ENCODE measurements around the gene KCNAB3. TPM values are rescaled to one million over a fixed set of nuclear protein-coding genes. Genes with fewer than 3 reads are reported as not detected.
A peak's percentile ranks its signal among the peaks of the same experiment; 100 is the strongest.
"Not testable (repeated sequence)": the region's sequence is repeated elsewhere in the genome, so short reads cannot be mapped to it uniquely, and the experiment has no call there.

The KCNAB3 gene
- polyA plus RNA-seq (ENCODE audit: insufficient read length) = 4.7 TPM

GRCh38 chr17:7929158-7930023, at the start of gene KCNAB3:
KCNAB3 (minus strand) TSS chr17:7929856; CDS start chr17:7929435, 421 bp downstream.
- peak; percentile 85 for DNase-seq

- DNase-seq = no peak
These were observed 48.1 kb upstream of the KCNAB3 start for GRCh38 chr17:7977805-7978204.

GRCh38 chr17:7977039-7977438, 47.4 kb upstream of the KCNAB3 start:
- DNase-seq = no peak

- no peak for DNase-seq
These were observed 45.0 kb upstream of the KCNAB3 start for GRCh38 chr17:7974638-7975131.

GRCh38 chr17:7972131-7972785, 42.6 kb upstream of the KCNAB3 start:
- DNase-seq = no peak

GRCh38 chr17:7971651-7972050, 42.0 kb upstream of the KCNAB3 start:
- no peak for DNase-seq

- DNase-seq = no peak
These were observed 39.8 kb upstream of the KCNAB3 start for GRCh38 chr17:7969433-7969832.

GRCh38 chr17:7967751-7968150, 38.1 kb upstream of the KCNAB3 start:
- DNase-seq = no peak

GRCh38 chr17:7961421-7961820, 31.8 kb upstream of the KCNAB3 start:
- DNase-seq = no peak

GRCh38 chr17:7959503-7960253, 30.0 kb upstream of the KCNAB3 start:
- no peak for DNase-seq

- DNase-seq = peak; percentile 59
These were observed 26.7 kb upstream of the KCNAB3 start for GRCh38 chr17:7956228-7956965.

- no peak for DNase-seq
These were observed 26.0 kb upstream of the KCNAB3 start for GRCh38 chr17:7955414-7956227.

GRCh38 chr17:7953266-7953665, 23.6 kb upstream of the KCNAB3 start:
- DNase-seq = not testable (repeated sequence)

GRCh38 chr17:7951143-7951792, 21.6 kb upstream of the KCNAB3 start:
- DNase-seq = no peak

GRCh38 chr17:7950578-7950977, 20.9 kb upstream of the KCNAB3 start:
- no peak for DNase-seq

GRCh38 chr17:7947651-7948050, 18.0 kb upstream of the KCNAB3 start:
- DNase-seq = no peak

- DNase-seq = no peak
These were observed 16.8 kb upstream of the KCNAB3 start for GRCh38 chr17:7946441-7946840.

- DNase-seq = no peak
These were observed 16.0 kb upstream of the KCNAB3 start for GRCh38 chr17:7945651-7946050.

- no peak for DNase-seq
These were observed 14.7 kb upstream of the KCNAB3 start for GRCh38 chr17:7944326-7944725.

GRCh38 chr17:7943291-7943690, 13.6 kb upstream of the KCNAB3 start:
- no peak for DNase-seq

- DNase-seq = no peak
These were observed 11.1 kb upstream of the KCNAB3 start for GRCh38 chr17:7940743-7941142.

Measured in hindlimb muscle (tissue), 1 donor.